Myocyte (in vitro differentiated cells): ENCODE results near the gene RPP40. TPM values are rescaled to one million over a fixed set of nuclear protein-coding genes. Genes with fewer than 3 reads are reported as not detected.
"Not testable (repeated sequence)": the region's sequence is repeated elsewhere in the genome, so short reads cannot be mapped to it uniquely, and the experiment has no call there.

Experiments
- DNase-seq: peaks from one replicate; pipeline ENCODE4 v3.0.0-alpha.2; 2012; ENCODE audit warnings: low read depth
- polyA plus RNA-seq: library from polyadenylated mRNA; unstranded; fragments of >200 nt; gene quantifications from one replicate; pipeline ENCODE4 v1.2.1, GENCODE V29; 2012; ENCODE audit warnings: missing spikeins
- total RNA-seq: library from RNA; depleted of rRNA; stranded (reverse); fragments of >200 nt; gene quantifications from 2 replicates; pipeline ENCODE4 v1.2.3, GENCODE V29; 2014

RPP40 gene, protein sequence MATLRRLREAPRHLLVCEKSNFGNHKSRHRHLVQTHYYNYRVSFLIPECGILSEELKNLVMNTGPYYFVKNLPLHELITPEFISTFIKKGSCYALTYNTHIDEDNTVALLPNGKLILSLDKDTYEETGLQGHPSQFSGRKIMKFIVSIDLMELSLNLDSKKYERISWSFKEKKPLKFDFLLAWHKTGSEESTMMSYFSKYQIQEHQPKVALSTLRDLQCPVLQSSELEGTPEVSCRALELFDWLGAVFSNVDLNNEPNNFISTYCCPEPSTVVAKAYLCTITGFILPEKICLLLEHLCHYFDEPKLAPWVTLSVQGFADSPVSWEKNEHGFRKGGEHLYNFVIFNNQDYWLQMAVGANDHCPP
- total RNA-seq, result 17.1 and 36.7 TPM in 2 replicates
- 5.6 TPM for polyA plus RNA-seq

DNA sequence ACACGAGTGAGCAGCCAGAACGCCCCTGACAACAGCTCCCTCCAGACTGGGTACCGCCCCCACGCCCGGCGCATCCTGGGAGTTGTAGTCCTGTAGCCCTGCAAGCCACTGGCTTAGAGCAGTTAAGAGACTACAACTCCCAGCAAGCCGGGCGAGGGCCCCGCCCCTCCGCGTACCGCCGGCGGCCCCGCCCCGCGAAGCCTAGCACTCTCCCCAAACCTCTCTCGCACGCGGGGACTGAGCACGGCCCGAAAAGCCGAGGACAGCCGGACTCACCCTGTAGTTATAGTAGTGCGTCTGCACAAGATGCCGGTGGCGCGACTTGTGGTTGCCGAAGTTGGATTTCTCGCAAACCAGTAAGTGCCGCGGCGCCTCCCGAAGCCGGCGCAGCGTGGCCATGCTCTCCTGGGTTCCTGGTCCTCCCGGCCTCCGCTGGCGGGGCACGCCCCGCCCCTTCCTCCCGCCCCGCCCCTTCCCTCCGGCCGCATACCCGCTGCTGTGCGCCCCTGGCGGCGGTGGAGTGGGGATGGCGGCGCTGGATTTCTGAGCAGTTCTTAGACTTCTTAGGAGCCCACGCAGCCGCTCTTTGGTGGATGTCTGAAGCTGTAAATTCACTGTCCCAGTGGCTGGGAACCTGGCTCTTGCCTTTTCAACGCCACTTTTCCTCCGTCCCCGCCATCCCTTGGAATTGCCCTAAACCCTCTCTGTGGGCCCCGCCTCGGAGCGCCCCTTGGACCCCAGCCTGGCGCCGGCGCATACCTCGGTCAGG is at the start of gene RPP40:
TSS of gene RPP40 (minus strand) at position 434 of the 769 bp plus-strand sequence. CDS start at position 399, 35 bp downstream.
- peak; percentile 97 for DNase-seq

DNA sequence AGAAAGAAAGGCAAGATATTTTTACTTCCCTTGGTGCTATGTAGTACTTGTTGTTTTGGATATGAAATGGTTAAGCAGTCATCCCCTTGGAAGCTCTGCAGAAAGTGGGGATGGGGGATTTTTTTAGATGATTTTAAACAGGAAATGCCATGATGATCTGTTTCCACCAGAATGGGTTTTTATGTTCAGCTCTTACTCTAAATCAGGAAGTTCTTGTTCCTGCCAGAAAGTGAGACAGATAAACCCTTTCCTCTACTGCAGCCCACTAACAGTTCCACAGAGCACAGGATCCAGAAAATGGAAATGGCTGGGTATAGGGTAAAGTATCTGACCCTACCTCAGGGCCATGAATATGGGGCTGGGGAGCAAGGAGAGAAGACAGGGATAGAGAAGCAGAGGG is 49.2 kb upstream of the RPP40 start:
- no peak for DNase-seq

DNA sequence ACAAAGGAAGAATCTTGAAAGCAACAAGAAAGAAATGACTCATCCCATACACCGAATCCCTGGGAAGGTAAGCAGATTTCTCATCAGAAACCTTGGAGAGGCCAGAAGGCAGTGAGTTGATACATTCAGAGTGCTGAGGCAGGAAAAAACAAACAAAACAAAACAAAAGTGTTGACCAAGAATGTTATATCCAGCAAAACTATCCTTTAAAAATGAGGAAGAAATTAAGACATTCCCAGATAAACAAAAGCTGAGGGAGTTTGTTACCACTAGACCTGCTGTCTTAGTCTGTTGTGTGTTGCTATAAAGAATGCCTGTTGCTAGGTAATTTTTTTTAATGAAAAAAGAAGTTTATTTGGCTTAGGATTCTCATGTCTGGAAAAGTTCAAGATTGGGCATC is 47.6 kb upstream of the RPP40 start:
- DNase-seq, result no peak

DNA sequence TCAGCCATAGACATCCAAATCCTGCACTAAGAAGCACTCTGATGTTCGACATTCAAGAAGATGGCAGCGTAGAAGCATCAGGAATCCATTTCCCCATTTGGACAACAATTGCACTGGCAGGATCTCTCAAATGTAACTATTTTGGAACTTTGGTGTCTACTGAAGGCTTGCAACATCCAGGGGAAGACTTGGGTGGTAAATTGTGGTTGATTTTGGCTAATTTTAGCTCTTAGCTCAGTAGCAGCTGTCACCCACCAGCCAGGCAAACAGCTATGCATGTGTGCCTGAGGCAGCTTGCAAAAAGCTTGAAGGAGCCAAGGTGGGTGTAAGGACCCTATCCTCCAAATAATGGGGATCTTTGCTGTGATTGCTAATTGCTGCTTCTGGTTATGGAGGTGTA is 46.2 kb upstream of the RPP40 start:
- DNase-seq, result peak; percentile 89

DNA sequence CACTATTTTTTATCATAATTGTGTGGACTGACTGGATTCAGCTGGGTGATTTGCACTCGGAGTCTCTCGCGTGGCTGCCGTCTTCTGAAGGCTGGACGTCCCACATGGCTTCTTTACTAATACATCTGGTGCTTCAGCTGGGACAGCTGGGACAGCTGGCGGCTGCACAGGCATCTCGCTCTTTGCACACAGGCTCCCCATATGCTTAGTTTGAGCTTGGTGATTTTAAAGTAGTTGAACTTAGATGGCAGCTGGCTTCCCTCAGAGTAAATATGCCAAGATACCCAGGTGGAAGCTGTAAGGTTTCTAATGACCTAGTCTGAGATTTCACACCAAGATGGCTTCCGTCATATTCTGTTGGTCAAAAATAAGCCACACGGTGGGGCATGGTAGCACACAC is 42.6 kb upstream of the RPP40 start:
- DNase-seq, result no peak

DNA sequence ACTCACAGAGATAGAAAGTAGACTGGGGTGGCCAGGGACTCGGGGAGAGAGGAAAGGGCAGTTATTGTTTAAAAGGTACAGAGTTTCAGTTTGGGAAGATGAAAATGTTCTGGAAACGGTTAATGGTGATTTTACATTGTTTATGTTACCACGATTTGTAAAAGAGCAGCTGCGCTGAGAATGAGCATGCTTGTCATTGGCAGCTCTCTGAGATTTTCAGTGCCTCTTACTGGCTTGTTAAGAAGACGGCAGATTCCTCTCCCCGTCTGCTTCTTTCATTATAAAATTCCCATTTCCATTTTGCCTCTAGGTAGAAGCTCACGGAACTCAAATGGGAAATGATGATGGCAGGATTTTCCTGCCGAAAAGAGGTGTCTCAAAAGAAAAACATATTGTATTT is 41.6 kb upstream of the RPP40 start:
- DNase-seq, result no peak

DNA sequence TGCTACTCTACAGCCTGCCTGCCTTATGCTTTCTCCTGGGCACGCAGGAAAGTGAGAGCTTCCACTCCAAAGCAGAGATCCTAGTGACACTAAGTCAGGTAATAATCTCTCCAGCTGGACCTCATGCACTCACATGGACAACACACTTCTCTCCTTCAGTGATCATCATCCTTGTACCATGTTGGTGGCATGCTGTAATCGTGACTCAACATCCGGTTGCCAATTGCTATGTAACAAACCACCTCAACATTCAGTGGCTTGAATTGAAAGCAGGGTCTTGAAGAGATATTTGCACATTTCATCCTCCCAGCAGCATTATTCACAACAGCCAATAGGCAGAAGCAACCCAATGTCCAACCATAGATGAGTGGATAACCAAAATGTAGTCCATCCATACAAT is 41.0 kb upstream of the RPP40 start:
- no peak for DNase-seq

DNA sequence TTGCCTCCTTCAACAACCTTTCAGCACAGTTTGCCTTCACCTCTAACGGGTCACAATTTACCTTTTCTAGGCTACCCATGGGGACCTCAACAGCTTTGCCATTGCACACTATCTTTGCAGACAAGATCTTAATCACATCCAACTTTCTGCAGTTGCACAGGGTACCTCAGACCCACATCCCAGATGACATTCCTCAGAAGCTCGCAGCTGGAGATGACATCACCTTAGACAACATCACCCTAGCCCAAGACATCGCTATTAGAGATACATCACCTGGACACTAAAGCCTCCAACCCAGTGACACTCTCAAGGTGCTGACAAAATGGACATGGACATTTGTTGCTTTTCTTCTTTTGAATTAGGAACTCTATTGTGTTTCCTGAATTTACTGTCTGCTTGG is 38.6 kb upstream of the RPP40 start:
- DNase-seq, result no peak

DNA sequence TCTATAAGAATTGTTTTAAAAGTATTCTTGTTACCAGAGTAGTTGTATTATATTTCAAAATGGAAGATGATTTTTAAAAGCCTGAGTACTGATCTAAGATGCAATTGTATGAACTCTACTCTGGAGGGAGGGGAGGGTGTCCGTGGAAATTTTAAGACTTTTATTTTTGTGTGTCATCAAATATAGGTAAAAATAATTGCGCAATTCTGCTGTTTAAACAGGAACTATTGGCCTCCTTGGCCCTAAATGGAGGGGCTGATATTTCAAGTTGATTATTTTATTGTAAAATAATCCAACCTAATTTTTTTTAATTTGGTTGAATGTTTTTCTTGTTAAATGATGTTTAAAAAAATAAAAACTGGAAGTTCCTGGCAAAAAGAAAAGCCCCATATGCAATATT is 38.1 kb upstream of the RPP40 start:
- no peak for DNase-seq

DNA sequence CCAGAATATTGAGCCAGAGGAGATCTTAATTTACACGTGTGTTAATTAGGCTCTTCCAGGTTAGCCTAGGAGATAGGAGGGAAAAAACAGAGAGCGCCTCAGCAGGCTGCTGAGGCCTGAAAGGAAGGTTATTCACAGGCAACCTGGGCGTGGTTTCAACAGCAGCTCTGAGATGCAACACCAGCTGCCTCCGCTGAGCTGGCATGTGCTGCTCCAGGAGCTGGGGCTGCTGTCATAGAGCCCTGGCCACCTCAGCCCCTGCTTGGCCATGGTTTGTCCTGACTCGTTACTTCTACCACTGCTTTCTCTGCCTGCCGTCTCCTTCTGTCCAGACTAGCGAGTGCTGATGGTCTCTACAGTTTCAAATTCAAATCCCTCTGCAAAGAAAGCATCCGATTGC is 32.4 kb upstream of the RPP40 start:
- DNase-seq, result peak; percentile 82

DNA sequence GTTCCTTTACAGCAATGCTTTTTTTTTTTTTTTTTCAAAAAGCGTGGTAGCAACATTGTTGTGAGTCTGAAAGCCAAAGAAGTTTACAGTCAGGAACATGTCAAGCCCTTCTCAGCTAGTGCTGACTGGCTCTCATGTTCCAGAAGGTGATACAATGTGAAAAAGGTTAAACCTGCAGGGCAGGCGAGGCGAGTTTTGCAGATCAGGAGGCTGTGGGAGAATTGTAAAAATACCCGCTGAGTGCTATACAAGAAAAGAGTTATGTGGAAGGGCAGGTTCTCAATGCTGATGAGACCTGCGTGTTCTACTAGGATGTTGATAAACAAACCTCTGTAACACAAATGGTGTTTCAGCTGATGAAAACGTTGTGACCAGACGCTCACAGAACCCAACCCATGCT is 30.9 kb upstream of the RPP40 start:
- no peak for DNase-seq

DNA sequence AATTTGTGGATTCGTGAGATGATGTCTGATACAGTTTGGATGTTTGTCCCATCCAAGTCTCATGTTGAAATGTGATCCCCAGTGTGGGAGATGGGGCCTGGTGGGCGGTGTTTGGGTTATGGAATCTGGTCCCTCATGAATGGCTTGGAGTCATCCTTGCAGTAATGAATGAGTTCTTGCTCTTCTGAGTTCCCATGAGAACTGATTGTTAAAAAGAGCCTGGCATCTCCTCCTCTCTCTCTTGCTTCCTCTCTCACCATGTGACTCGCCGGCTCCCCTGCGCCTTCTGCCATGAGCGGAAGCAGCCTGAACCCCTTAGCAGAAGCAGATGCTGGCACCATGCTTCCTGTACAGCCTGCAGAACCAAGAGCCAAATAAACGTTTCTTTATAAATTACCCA is 30.5 kb upstream of the RPP40 start:
- DNase-seq, result no peak

DNA sequence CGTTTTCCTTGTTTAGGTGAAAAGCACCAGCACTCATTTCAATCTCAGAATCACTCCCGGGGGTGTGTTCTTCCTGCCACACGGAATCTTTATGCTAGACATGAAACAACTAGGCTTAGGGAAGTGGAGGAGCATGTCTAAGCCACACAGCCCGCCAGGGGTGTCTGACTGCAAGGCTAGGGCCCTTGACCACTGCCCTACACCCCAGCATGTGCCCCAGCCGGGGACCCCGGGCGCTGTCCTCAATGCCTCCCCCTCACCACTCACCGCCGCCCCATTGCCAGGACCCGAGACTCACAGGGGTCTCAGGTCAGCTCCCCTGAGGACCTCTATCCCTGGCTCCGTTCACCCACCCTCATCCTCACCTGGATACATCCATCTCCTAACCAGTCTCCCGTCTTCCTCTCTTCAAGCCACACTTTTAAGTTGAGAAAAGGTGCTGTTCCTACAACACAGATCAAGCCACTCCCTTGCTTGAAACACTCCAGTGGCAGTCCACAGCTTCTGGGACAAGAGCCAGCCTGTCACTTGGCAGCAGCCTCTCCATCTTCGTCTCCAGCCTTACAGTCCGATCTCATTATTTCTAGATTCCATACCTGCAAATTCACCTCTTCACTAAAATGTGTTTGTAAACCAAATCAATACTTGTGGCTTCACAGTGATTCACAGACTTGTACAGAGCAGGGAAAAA is 29.5 kb upstream of the RPP40 start:
- DNase-seq, result not testable (repeated sequence)

DNA sequence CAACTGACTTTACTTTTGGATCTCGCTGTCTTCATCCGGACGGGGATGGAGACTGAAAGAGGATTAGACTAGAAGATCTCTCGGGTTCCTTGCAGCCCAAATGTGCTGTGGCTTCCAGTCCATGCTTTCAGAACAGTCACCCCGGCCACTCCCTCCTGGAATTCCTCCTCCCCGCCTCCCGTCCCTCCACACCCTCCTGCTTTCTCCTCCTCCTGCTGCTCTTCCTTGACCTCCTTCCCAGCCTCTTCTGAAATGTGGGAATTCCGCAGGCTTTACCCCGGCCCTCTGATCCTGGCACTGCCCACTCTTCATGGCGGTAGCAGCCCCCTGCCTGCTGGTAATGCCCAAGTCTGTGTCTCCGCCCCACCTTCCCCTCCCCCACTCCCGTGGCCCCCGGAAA is 28.9 kb upstream of the RPP40 start:
- peak; percentile 31 for DNase-seq

DNA sequence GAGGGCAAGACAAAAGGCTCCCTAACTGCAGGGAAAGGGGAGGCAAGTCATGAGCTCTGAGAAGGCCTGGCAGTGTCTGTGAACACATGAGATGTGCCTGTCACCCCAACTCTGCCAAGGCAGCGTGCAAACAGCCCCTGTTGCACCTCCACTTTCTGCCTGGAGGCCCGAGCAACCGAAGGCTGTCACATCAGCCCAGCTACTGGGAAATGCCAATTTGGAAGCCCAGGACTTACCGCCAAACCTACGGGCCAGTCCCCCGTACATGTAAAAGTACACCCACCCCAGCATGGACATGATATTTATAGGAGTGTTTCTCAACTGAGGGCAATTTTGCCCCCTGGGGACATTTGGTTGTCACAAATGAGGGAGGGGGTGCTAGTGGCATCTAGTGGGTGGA is 27.3 kb upstream of the RPP40 start:
- DNase-seq, result no peak

DNA sequence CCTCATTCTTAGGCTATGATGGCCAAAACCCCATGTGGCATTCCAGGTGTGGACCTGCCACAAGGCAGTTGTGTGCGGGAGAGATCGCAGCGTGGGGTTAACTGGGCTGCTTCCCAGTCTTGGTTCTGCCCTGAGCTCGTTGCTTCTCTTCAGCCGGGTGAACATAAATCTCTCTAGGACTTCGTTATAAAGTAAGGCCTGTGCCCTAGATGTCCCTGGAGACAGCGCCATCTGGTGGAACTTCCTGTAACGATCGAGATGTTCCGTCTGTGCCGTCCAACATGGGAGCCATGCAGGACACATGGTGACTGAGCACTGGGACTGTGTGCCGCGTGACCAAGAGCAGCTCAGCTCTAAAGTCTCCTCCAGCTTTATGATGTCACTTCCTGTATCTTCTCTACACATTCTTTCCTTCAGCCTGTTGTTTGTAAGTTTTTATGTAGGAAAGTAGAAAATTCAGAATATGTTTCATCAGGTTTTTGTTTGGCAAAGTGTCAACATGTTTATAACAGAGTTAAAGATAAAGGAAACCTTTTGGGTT is 26.8 kb upstream of the RPP40 start:
- peak; percentile 76 for DNase-seq

DNA sequence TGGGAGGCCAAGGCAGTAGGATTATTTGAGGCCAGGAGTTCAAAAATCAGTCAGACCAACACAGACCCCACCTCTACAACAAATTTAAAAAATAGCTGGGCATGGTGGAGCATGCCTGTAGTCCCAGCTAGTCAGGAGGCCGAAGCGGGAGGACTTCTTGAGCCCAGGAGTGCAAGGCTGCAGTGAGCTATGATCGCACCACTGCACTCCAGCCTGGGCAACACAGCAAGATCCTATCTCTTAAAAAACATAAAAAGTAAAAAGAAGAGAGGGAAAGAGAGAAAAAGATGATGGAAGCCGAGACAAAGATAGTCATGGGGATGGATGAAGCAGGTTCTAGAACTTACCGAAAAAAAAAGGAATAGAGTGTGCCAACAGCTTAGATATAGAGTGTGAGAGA is 25.8 kb upstream of the RPP40 start:
- DNase-seq, result no peak

DNA sequence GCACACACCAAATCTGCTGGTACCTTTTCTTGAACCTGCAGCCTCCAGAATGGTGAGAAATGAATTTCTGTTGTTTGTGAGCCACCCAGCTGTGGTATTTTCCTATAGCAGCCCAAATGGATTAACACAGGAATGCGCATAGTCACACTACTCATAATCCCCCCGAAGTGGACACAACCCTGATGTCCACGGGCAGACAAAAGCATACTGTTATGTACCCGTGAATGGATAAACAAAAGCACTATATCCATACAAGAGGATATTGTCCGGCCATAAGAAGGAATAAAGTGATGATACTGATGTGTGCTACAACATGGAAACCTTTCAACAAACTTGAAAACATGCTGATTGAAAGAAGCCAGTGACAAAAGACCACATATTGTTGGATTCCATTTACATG is 25.1 kb upstream of the RPP40 start:
- no peak for DNase-seq

DNA sequence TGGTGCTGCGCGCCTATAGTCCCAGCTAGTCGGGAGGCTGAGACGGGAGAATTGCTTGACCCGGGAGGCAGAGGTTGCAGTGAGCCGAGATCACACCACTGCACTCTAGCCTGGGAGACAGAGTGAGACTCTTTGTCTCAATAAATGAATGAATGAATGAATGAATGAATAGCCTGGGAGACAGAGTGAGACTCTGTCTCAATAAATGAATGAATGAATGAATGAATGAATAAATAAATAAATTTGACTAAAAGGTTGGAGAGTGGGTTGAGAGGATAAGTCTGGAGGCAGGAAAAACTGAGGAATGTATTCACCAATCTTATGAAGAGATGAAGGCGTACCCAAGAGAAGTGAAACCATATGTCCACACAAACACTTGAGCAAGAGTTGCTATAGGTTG is 24.5 kb upstream of the RPP40 start:
- no peak for DNase-seq

DNA sequence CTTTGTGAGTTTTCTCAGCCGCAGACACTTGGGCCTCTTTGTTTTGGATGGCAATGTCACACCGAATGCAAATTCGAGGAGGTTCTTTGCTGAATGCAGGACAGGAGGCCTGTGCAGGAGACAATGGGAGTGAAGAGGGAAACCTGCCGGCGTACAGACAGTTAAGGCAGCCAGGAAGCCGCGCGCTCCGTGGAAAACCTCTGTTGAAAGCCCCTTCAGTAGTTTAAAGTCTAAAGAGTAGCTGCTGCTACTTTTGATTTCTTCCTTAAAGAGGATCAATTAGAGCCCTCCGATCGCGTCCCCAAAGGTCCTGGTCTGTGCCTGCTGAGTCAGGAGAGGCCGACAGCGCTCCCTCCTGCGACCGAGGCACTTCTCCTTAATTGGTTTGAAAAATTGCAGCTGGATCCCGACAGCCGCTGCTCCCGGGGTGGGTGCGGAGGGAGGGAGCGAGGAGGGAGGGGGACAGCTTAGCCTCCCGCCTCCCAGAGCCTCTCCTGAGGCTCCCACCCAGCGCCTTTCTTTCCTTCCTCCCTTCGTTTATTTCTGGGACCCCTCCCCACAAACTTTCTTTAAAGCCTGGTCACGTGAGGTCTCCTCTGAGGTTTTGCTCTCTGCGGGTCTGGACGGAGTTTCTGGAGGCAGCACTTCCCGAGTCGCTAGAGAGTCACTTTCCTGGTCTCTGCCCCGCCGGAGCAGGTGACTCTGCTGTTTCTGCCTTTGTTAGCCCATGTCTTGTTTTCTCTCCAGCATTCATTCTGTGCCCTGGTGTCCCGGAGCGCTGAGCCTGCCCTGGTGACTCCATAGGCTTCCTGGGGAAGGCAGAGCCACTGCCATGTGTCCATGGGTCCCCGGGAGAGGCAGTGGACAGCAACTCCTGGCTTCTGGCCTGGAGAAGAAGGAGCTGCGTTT is 22.3 kb upstream of the RPP40 start:
- DNase-seq, result peak; percentile 62

DNA sequence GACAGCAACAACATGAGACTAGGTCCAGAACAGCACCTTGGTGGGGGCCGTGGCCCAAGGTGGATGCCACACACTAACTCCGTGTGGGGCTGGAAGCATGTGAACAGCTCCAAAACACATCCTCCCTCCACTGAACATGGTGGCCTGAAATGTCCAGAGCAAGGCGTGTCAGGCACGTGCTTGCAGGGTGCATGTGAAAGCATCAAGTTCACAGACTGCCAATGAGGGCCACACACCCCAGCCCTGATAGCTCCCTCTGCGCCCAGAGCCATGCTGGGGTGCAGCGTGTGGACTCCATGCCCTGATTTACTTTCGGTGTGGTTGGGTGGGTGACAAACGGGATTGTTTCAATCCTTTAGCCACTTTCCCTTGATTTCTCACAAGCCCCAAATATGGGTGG is 20.1 kb upstream of the RPP40 start:
- no peak for DNase-seq
